Astrocyte of the spinal cord (primary cell): ENCODE measurements around the gene TTLL8.
A peak's percentile ranks its signal among the peaks of the same experiment; 100 is the strongest.

Source experiments
- DNase-seq: peaks from one replicate; pipeline ENCODE4 v3.0.0; 2011; ENCODE audit warnings: low read depth, low spot score
- H3K4me3 ChIP-seq: 2 replicates; pipeline ENCODE4 v1.5.1; 2011; ENCODE audit warnings: low read depth, mild to moderate bottlenecking, low read length, moderate library complexity
- CTCF ChIP-seq: IDR thresholded peaks from 2 replicates; pipeline ENCODE4 v1.5.1; 2012; ENCODE audit warnings: low read depth, mild to moderate bottlenecking, low read length, inconsistent platforms
- in situ Hi-C: cut with HindIII; loops from 2 replicates; pipeline ENCODE4 v1.10.0; 2017; ENCODE audit warnings: low sequenced_read_pairs

Gene TTLL8

GRCh38 chr22:50098052-50098451 is 40.0 kb upstream of the TTLL8 start:
- H3K4me3 ChIP-seq, result no peak overlapping the region

DNA sequence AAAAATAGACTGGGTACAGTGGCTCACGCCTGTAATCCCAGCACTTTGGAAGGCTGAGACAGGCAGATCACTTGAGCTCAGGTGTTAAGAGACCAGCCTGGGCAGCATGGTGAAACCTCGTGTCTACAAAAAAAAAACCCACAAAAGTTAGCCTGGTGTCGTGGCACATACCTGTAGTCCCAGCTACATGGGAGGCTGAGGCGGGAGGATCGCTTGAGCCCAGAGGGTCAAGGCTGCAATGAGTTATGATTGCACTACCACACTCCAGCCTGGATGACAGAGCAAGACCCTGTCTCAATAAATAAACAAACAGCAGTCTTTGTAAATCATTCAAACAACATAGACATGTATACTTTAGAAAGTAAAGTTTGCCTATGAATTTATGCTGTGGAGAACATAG is 34.2 kb upstream of the TTLL8 start:
- no peak for DNase-seq
- TF ChIP-seq CTCF, result no peak
- in situ Hi-C loops, result no loop called here
- H3K4me3 ChIP-seq, result no peak overlapping the region

More at GRCh38 chr22:50098052-50098451, 40.0 kb upstream of the TTLL8 start:
- TF ChIP-seq CTCF, result no peak
- in situ Hi-C loops, result no loop called here
- DNase-seq, result no peak

DNA sequence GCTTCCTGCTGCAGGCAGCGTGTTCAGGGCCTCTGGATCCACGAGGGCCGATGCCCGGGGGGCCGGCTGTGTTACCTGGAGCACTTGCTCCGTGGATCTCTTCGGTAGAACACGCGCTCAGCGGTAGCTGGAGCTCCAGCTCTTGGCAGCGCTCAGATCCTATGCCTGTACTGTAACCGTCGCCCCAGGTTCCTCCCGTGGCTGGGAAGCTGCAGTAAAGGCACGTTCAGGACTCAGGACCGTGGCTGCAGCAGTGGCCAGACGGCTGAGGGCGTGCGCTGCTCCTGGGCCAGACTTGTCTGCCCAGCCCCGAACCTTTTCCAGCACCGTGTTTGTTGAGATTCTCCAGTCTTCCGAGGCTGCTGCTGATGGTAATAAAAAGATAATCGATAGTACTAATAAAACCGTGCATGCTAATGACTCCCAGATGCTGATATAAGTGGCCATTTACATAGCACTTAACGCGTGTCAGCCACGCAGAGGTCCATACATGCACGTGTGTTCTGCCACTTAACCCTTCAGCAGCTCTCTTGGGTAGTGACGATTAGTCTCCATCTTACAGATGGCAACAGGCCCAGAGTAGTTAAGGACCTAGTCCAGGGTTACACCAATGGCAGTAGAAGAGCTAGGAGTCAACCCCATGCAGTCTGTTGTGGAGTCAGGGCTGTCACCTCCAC is 33.1 kb upstream of the TTLL8 start:
- no peak for DNase-seq
- in situ Hi-C loops, result no loop called here
- H3K4me3 ChIP-seq, result no peak overlapping the region
- TF ChIP-seq CTCF, result no peak

DNA sequence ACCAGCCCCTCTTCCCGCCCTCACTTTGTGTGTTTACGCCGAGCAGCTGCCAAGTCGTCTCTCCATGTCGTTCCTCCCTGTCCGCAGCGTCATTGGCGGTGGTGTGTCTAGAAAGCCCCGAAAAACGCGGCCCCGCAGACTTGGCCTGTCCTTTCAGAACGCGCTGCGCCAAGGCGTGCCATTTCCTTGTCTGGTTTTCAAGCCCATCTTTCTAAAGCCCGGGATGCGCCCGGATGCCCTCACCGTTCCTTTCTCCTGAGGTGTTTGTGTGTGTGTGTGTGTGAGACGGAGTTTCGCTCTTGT is 32.3 kb upstream of the TTLL8 start:
- no peak for TF ChIP-seq CTCF
- no peak for DNase-seq
- in situ Hi-C loops, result no loop called here
- H3K4me3 ChIP-seq, result no peak overlapping the region

DNA sequence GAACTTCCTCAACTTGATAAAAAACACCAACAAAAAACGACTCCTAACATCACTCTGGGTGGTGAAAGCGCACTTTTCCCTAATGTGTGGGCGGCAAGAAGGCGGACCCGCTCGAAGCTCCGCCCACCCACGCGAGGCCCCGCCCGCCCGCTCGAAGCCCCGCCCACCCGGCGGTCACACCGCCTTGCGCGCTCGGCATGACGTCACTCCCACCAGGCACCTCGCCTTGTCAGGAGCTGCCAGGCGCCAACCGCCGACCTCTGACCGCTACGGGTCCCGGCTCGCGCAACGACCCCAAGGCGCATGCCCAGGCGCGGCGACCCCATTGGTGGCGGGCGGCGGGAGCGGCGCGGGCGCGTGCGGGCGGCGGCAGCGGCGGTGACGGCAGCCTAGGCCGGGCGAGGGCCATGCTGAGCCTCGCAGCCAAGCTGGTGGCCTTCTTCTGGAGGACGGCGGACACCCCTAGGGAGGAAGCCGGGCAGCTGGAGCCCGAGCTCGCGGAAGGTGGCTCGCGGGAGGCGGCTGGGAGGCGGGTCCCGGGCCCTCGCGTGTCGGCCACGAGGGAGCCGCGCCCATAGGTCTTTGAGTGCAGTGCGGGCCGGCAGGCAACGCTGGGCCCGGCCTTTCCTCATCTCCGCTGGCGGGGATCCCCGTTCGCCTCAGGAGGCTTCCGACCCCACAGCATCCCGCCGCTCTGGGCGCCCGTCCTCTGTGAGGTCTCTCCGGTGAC is 31.7 kb upstream of the TTLL8 start, which contains the start of gene MOV10L1:
MOV10L1 (plus strand) TSS at position 325 of the 730 bp plus-strand sequence; CDS start at position 408, 83 bp downstream.
- no peak within 1 kb of the TSS for H3K4me3 ChIP-seq
- peak; percentile 27 for DNase-seq
- no peak for TF ChIP-seq CTCF
- in situ Hi-C loops, result no loop called here

DNA sequence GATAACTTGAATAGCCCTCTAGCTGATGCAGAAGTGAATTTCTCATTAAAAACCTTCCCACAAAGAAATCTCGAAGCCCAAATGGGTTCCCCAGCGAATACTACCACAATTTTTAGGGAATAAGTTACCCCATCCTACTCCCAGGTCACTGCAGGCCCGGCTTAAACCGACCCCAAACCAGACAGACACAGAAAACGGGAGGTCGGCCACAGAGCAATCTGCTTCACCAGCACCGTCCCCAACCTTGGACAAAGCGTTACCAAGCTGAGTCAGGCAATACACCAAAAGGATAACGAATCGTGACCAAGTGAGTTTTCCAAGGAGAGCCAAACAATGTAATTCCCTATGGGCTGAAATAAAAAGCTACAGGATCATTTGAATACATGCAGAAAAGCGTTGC is 31.1 kb upstream of the TTLL8 start:
- no peak overlapping the region for H3K4me3 ChIP-seq
- in situ Hi-C loops, result no loop called here
- no peak for DNase-seq
- TF ChIP-seq CTCF, result no peak
